MM.1S (cell line): Measurements from ENCODE around the gene PRIMA1.

Experiments
- DNase-seq: peaks from one replicate; pipeline ENCODE4 v3.0.0-alpha.2; 2015
- H2AFZ ChIP-seq: fragments of 300-600 bp; sonication (generic); 2 replicates; pipeline ENCODE4 v1.6.0; 2016; ENCODE audit warnings: antibody characterized with exemption, low read length
- H3F3A ChIP-seq: fragments of 300-600 bp; sonication (generic); 2 replicates; pipeline ENCODE4 v1.6.1; 2016; ENCODE audit warnings: mild to moderate bottlenecking, antibody characterized with exemption, low read length, moderate library complexity, mixed read lengths; ENCODE audit not compliant: insufficient read depth
- H3K27ac ChIP-seq: fragments of 300-600 bp; sonication (generic); 2 replicates; pipeline ENCODE4 v1.5.1; 2016; ENCODE audit warnings: mild to moderate bottlenecking, low read length
- H3K27me3 ChIP-seq: fragments of 300-600 bp; sonication (generic); replicated peaks from 2 replicates; pipeline ENCODE4 v1.6.0; 2016; ENCODE audit warnings: low read length; ENCODE audit not compliant: insufficient read depth
- H3K36me3 ChIP-seq: fragments of 300-600 bp; sonication (generic); replicated peaks from 2 replicates; pipeline ENCODE4 v1.6.1; 2016; ENCODE audit warnings: mild to moderate bottlenecking, low read length, mixed read lengths; ENCODE audit not compliant: insufficient read depth
- H3K4me1 ChIP-seq: fragments of 300-600 bp; sonication (generic); 2 replicates; pipeline ENCODE4 v1.6.1; 2016; ENCODE audit warnings: low read length, mixed read lengths
- H3K4me2 ChIP-seq: fragments of 300-600 bp; sonication (generic); 2 replicates; pipeline ENCODE4 v1.6.0; 2016; ENCODE audit warnings: low read depth, low read length
- H3K4me3 ChIP-seq: fragments of 300-600 bp; sonication (generic); 2 replicates; pipeline ENCODE4 v1.5.1; 2016; ENCODE audit warnings: low read length, mixed read lengths
- H3K79me2 ChIP-seq: fragments of 300-600 bp; sonication (generic); 2 replicates; pipeline ENCODE4 v1.6.1; 2016; ENCODE audit warnings: mixed run types, low read length, mixed read lengths
- H3K9ac ChIP-seq: fragments of 300-600 bp; sonication (generic); 2 replicates; pipeline ENCODE4 v1.6.1; 2016; ENCODE audit warnings: low read length, mixed read lengths
- H3K9me2 ChIP-seq: fragments of 300-600 bp; sonication (generic); replicated peaks from 2 replicates; pipeline ENCODE4 v1.6.1; 2016; ENCODE audit warnings: mild to moderate bottlenecking, low read length, mixed read lengths; ENCODE audit not compliant: insufficient read depth
- H3K9me3 ChIP-seq: fragments of 300-600 bp; sonication (generic); replicated peaks from 2 replicates; pipeline ENCODE4 v1.6.1; 2016; ENCODE audit warnings: mild to moderate bottlenecking, low read length, mixed read lengths; ENCODE audit not compliant: insufficient read depth
- H4K20me1 ChIP-seq: fragments of 300-600 bp; sonication (generic); 2 replicates; pipeline ENCODE4 v1.6.1; 2016; ENCODE audit warnings: mild to moderate bottlenecking, low read length, moderate library complexity, mixed read lengths; ENCODE audit not compliant: insufficient read depth
- EZH2 ChIP-seq: fragments of 300-600 bp; sonication (generic); optimal IDR thresholded peaks from 2 replicates; pipeline ENCODE3; 2017; ENCODE audit warnings: low read depth, mild to moderate bottlenecking, antibody characterized with exemption, low read length, mixed read lengths
- EZH2phosphoT487 ChIP-seq: fragments of 300-600 bp; sonication (generic); IDR thresholded peaks from 2 replicates; pipeline ENCODE4 v1.6.1; 2018; ENCODE audit warnings: antibody characterized with exemption, low read length
- TF ChIP-seq, protein P1 (sequence below): fragments of 300-600 bp; sonication (generic); IDR thresholded peaks from 2 replicates; pipeline ENCODE4 v1.5.1; 2016; ENCODE audit warnings: antibody characterized with exemption, low read length, mixed read lengths

Gene PRIMA1

DNA sequence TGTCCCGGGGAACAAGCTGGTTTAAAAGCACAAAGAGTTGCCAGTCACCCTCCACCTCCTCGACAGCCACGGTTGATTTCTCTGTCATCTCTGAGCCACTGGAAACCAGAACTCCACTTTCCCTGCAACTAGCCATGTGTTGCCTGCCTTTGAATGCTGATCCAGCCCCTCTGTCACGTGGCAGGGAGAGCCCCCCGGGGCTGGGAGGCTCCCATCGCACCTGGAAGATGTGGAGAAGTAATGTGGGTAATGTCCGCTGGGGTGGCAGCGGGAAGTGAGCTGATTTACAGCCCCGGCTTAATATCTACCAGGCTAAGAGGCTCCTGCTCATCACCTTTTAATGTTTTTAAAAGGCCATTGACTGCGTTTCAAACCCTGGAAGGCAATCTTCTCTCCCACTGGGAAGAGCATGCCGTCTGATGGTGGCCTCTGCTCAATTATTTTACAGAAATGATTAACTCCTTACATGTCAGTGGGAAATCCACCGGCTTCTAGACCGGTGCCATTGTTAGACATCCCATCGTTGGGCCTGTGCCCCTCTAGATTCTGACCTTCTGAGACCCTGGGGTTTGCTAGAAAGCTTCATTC, 7.4 kb downstream of the PRIMA1 start:
- Histone ChIP-seq H3F3A (no peaks in the 10 kb centered on the region), H4K20me1 (no peaks in the 10 kb centered on the region), H3K79me2 (no peaks in the 10 kb centered on the region), H3K27me3 (no peaks in the 10 kb centered on the region), H3K9ac (no peak overlapping the region), H3K4me2 (no peak overlapping the region), H3K4me3 (no peak overlapping the region), H3K9me2 (no peaks in the 10 kb centered on the region), H3K27ac (no peak overlapping the region), H3K4me1 (no peaks in the 10 kb centered on the region), H3K36me3 (no peaks in the 10 kb centered on the region), H2AFZ (no peak overlapping the region), H3K9me3 (no peaks in the 10 kb centered on the region)
- TF ChIP-seq EZH2phosphoT487 (no peak), EZH2 (no peak)
- TF ChIP-seq, protein P1, sequence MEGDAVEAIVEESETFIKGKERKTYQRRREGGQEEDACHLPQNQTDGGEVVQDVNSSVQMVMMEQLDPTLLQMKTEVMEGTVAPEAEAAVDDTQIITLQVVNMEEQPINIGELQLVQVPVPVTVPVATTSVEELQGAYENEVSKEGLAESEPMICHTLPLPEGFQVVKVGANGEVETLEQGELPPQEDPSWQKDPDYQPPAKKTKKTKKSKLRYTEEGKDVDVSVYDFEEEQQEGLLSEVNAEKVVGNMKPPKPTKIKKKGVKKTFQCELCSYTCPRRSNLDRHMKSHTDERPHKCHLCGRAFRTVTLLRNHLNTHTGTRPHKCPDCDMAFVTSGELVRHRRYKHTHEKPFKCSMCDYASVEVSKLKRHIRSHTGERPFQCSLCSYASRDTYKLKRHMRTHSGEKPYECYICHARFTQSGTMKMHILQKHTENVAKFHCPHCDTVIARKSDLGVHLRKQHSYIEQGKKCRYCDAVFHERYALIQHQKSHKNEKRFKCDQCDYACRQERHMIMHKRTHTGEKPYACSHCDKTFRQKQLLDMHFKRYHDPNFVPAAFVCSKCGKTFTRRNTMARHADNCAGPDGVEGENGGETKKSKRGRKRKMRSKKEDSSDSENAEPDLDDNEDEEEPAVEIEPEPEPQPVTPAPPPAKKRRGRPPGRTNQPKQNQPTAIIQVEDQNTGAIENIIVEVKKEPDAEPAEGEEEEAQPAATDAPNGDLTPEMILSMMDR, result no peak
- no peak for DNase-seq

DNA sequence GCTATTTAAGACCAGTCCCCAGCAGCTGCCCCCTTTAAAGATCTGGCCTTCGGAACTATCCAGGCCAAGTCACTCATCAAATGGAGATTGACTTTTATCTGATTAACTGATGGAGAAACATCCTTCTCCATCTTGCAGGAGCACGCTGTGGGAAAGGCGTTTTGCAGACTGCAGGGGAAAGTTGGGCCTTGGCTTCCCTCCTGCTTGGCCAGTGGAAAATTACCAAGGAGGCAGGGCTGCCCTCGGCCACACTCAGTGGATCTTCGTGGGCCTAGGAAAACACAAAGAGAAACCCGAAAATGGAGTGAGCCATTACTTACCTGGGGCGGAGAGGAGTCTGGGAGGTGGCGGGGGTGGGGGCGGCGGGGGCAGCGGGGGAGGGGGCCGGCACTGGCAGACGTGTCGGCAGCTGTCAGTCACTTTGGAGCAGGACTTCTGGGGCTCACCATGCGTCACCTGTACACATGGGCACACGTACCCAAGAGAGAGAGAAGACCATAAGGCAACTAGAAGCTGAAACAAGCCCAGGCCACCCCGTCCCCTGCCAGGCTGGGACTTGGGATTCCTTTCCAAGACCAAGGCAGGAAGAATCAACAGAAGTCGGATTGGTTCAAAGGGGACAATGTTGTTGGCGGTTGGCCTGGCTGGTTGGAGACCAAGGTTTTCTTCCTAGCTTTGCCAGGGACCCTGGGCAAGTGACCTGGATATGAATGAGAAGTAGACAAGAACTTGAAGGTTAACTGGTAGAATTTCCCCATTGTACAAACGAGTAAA, 9.2 kb downstream of the PRIMA1 start:
- H3K79me2 ChIP-seq, result no peaks in the 10 kb centered on the region
- no peak for DNase-seq
- H3K9me3 ChIP-seq, result no peaks in the 10 kb centered on the region
- no peak overlapping the region for H3K4me2 ChIP-seq
- H3K9ac ChIP-seq, result no peak overlapping the region
- H3K36me3 ChIP-seq, result no peaks in the 10 kb centered on the region
- H3K4me1 ChIP-seq, result no peaks in the 10 kb centered on the region
- H3K27ac ChIP-seq, result no peak overlapping the region
- H2AFZ ChIP-seq, result no peak overlapping the region
- no peaks in the 10 kb centered on the region for H4K20me1 ChIP-seq
- no peak for TF ChIP-seq EZH2phosphoT487
- no peak for TF ChIP-seq EZH2
- TF ChIP-seq, protein P1, result no peak
- no peak overlapping the region for H3K4me3 ChIP-seq
- no peaks in the 10 kb centered on the region for H3K9me2 ChIP-seq
- H3K27me3 ChIP-seq, result no peaks in the 10 kb centered on the region
- no peaks in the 10 kb centered on the region for H3F3A ChIP-seq

DNA sequence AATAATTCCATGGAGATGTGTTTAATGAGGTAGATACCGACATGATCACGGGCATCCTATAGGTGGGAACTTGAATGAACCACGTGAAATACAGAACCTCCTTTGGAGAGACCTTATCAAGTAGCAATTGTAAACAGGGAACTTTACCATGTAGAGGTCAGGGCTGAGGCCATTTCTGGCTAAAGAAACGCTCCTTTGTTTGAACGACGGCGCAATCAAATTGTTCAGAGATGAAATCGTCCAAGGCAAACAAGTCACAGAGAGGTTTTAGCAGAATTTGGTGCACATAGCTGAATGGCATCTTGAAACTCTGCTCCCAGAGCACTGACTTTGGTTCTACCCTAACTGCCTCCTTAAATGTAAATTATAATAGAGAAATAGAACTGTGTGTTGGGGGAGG, 9.8 kb downstream of the PRIMA1 start:
- DNase-seq, result no peak
- H4K20me1 ChIP-seq, result no peaks in the 10 kb centered on the region
- no peaks in the 10 kb centered on the region for H3K9me2 ChIP-seq
- no peak overlapping the region for H3K9ac ChIP-seq
- H3K27ac ChIP-seq, result no peak overlapping the region
- H3K27me3 ChIP-seq, result no peaks in the 10 kb centered on the region
- no peaks in the 10 kb centered on the region for H3K79me2 ChIP-seq
- H3K4me1 ChIP-seq, result no peaks in the 10 kb centered on the region
- H3K4me3 ChIP-seq, result no peak overlapping the region
- no peaks in the 10 kb centered on the region for H3K36me3 ChIP-seq
- TF ChIP-seq, protein P1, result no peak
- TF ChIP-seq EZH2 (no peak), EZH2phosphoT487 (no peak)
- no peaks in the 10 kb centered on the region for H3F3A ChIP-seq
- no peaks in the 10 kb centered on the region for H3K9me3 ChIP-seq
- H3K4me2 ChIP-seq, result no peak overlapping the region
- no peak overlapping the region for H2AFZ ChIP-seq
